C4-2B (cell line): ENCODE results near the gene DAZAP1.

Experiments
- H3K27ac ChIP-seq: fragments of 450-650 bp; 2 replicates; pipeline ENCODE4 v1.5.1; 2017
- ZFX ChIP-seq: fragments of 450-650 bp; IDR thresholded peaks from 2 replicates; pipeline ENCODE4 v1.6.1; 2017
- TF ChIP-seq, protein P1 (sequence below): fragments of 450-650 bp; conservative IDR thresholded peaks from 2 replicates; pipeline ENCODE4 v1.5.1; 2017; ENCODE audit warnings: mild to moderate bottlenecking

Gene DAZAP1

GRCh38 chr19:1447504-1447903 lies 40.1 kb downstream of the DAZAP1 start:
- TF ChIP-seq, protein P1, sequence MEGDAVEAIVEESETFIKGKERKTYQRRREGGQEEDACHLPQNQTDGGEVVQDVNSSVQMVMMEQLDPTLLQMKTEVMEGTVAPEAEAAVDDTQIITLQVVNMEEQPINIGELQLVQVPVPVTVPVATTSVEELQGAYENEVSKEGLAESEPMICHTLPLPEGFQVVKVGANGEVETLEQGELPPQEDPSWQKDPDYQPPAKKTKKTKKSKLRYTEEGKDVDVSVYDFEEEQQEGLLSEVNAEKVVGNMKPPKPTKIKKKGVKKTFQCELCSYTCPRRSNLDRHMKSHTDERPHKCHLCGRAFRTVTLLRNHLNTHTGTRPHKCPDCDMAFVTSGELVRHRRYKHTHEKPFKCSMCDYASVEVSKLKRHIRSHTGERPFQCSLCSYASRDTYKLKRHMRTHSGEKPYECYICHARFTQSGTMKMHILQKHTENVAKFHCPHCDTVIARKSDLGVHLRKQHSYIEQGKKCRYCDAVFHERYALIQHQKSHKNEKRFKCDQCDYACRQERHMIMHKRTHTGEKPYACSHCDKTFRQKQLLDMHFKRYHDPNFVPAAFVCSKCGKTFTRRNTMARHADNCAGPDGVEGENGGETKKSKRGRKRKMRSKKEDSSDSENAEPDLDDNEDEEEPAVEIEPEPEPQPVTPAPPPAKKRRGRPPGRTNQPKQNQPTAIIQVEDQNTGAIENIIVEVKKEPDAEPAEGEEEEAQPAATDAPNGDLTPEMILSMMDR, result no peak
- TF ChIP-seq ZFX, result no peak
- no peak overlapping the region for H3K27ac ChIP-seq

GRCh38 chr19:1447944-1448343 lies 40.6 kb downstream of the DAZAP1 start:
- TF ChIP-seq ZFX, result no peak
- TF ChIP-seq, protein P1, result no peak
- no peak overlapping the region for H3K27ac ChIP-seq

DNA sequence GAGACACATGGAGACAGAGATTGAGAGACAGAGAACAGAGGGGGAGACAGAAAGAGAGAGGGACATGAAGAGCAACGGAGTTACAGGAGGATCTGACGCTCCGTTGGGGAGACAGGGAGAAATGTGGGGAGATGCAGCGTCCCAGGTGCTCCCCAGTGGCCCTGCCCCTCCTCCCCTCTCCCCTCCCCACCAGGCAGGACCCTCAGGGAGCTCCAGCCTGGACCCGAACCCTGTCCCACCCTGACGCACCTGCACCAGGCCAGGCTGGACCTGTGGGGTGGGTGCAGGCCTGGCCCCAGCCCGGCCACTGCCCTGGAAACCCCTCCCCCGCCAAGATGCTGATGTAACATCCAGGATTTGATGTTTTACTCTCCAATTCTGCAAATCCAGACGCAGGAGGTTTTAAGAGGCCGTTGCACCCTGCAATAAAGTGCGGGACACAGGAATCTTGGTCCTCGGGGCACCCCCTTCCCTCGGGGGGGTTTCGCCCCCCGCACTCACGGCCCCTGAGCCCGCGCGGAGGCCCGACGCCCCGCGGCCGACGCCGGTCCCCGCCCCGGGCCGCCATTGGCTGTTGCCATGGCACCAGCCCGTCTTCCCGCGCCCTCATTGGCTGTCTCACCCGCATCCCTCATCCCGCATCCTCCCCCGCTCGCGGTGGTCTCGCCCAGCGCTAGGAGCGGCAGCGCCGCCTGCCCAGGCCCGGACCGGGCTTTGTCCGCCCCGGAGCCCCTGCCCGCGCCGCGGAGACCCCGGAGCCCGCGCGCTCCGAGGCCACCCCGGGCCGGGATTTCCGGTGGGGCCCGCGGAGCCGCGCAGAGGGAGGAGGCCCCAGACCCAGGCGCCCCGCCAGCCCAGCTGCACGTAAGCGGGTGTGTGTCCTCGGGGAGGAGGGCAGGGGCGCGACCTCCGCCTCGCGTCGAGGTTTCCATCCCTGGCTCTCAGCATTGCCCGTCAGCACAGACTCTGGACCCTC lies 42.4 kb downstream of the DAZAP1 start, which contains the start of gene APC2:
TSS of gene APC2 (plus strand) at position 655 of the 976 bp plus-strand sequence. CDS start 2,881 bp downstream, outside the sequence.
- H3K27ac ChIP-seq, result no peak within 1 kb of the TSS
- TF ChIP-seq, protein P1, result no peak
- no peak for TF ChIP-seq ZFX

GRCh38 chr19:1450735-1451731 lies 43.6 kb downstream of the DAZAP1 start:
- no peak overlapping the region for H3K27ac ChIP-seq
- TF ChIP-seq, protein P1, result no peak
- TF ChIP-seq ZFX, result no peak

DNA sequence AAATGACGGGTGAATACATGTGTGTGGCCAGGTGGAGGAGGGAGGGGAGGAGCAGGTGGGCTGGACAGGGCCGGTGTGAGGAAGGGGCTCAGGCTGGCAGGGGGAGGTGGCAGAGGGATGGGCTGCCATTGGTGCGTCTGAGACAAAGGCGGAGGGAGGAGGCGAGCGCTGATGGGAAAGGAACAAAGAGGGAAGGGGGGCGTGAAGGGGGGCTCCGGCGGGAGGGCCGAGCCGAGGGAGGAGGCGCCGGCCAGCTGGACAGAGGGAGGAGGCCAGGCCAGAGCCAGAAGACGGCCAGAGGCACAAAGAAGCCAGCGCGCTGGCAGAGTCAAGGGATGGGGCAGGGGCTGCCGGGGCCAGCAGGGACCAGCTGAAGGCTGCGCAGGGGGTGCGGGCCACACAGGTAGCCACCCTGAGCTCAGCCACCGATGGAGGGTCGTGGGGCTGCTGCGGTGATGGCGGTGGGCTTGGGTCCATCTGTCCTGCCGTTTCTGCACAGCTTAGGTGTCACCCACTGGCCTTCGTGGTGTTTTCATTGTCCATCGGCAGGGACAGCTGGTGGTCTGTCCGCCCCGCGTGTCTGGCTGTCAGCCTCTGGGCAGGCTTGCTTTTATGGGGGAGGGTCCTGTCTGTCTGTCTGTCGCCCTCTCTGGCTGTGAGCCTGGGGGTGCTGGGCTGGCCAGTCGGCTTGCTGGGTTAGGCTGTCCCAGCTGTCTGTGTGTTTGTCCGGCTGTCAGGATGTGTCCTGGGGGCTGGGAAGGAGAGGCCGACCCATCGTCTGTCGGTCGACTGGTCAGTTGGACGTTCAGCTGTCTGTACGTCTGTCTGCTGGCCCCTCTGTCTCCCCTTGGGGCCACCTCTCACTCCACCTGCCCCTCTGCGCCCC lies 44.8 kb downstream of the DAZAP1 start:
- H3K27ac ChIP-seq, result no peak overlapping the region; the same call in 1 of the 2 replicates
- TF ChIP-seq, protein P1, result no peak
- TF ChIP-seq ZFX, result no peak

GRCh38 chr19:1452802-1453524 lies 45.6 kb downstream of the DAZAP1 start:
- peak overlapping the region; percentile 67 for H3K27ac ChIP-seq
- TF ChIP-seq, protein P1, result no peak
- no peak for TF ChIP-seq ZFX
